WTC11 (cell line): ENCODE data around the gene DCST2. TPM values are rescaled to one million over a fixed set of nuclear protein-coding genes. Genes with fewer than 3 reads are reported as not detected.

Experiments used
- CBFB ChIP-seq: sonication (generic); formaldehyde crosslinking; IDR thresholded peaks from 2 replicates; pipeline ENCODE4 v1.8.1; 2022; ENCODE audit warnings: mild to moderate bottlenecking, low read depth, missing genetic modification reagents
- GTF2I ChIP-seq: fragments of 250-450 bp; sonication (Bioruptor Pico); conservative IDR thresholded peaks from 2 replicates; pipeline ENCODE4 v1.4.0; 2021; ENCODE audit warnings: mild to moderate bottlenecking
- MXD4 ChIP-seq: fragments of 250-450 bp; sonication (Bioruptor Pico); IDR thresholded peaks from 2 replicates; pipeline ENCODE4 v1.8.0; 2021; ENCODE audit warnings: mild to moderate bottlenecking, moderate library complexity, borderline replicate concordance
- NFATC4 ChIP-seq: fragments of 250-450 bp; sonication (Bioruptor Pico); IDR thresholded peaks from 2 replicates; pipeline ENCODE4 v1.9.0; 2021; ENCODE audit warnings: mild to moderate bottlenecking
- NFYB ChIP-seq: sonication (generic); formaldehyde crosslinking; conservative IDR thresholded peaks from 2 replicates; pipeline ENCODE4 v1.8.0; 2022; ENCODE audit warnings: low read depth, missing genetic modification reagents
- RORB ChIP-seq: fragments of 250-450 bp; sonication (Bioruptor Pico); IDR thresholded peaks from 2 replicates; pipeline ENCODE4 v1.9.0; 2021; ENCODE audit warnings: mild to moderate bottlenecking
- TEAD4 ChIP-seq: sonication (generic); formaldehyde crosslinking; IDR thresholded peaks from 2 replicates; pipeline ENCODE4 v1.8.0; 2022; ENCODE audit warnings: mild to moderate bottlenecking, missing genetic modification reagents
- ZNF232 ChIP-seq: sonication (generic); formaldehyde crosslinking; IDR thresholded peaks from 2 replicates; pipeline ENCODE4 v1.8.0; 2022; ENCODE audit warnings: mild to moderate bottlenecking, missing genetic modification reagents
- ZNF263 ChIP-seq: sonication (generic); formaldehyde crosslinking; IDR thresholded peaks from 2 replicates; pipeline ENCODE4 v1.8.1; 2022; ENCODE audit warnings: low read depth, mild to moderate bottlenecking, moderate library complexity, missing genetic modification reagents
- ZNF317 ChIP-seq: sonication (generic); formaldehyde crosslinking; IDR thresholded peaks from 2 replicates; pipeline ENCODE4 v1.8.1; 2023; ENCODE audit warnings: low read depth, mild to moderate bottlenecking, moderate library complexity, missing genetic modification reagents, borderline replicate concordance
- total RNA-seq: library from RNA; stranded (reverse); gene quantifications from 3 replicates; pipeline ENCODE4 v1.2.3, GENCODE V29; 2021
- TF ChIP-seq, protein P1 (sequence below): sonication (generic); formaldehyde crosslinking; IDR thresholded peaks from 2 replicates; pipeline ENCODE4 v1.8.1; 2023; ENCODE audit warnings: mild to moderate bottlenecking, missing genetic modification reagents
- TF ChIP-seq, protein P2 (sequence below): sonication (generic); formaldehyde crosslinking; IDR thresholded peaks from 2 replicates; pipeline ENCODE4 v1.8.0; 2023; ENCODE audit warnings: missing genetic modification reagents, mild to moderate bottlenecking, borderline replicate concordance
- TF ChIP-seq, protein P3 (sequence below): fragments of 250-450 bp; sonication (Bioruptor Pico); IDR thresholded peaks from 2 replicates; pipeline ENCODE4 v1.9.0; 2021; ENCODE audit warnings: mild to moderate bottlenecking
- TF ChIP-seq, protein P4 (sequence below): sonication (generic); formaldehyde crosslinking; IDR thresholded peaks from 2 replicates; pipeline ENCODE4 v1.8.1; 2023; ENCODE audit warnings: mild to moderate bottlenecking, missing genetic modification reagents, moderate library complexity
- TF ChIP-seq, protein P5 (sequence below): sonication (generic); formaldehyde crosslinking; IDR thresholded peaks from 2 replicates; pipeline ENCODE4 v1.8.1; 2022; ENCODE audit warnings: low read depth, missing genetic modification reagents, borderline replicate concordance
- TF ChIP-seq, protein P6 (sequence below): sonication (generic); formaldehyde crosslinking; IDR thresholded peaks from 2 replicates; pipeline ENCODE4 v1.8.1; 2023; ENCODE audit warnings: mild to moderate bottlenecking, missing genetic modification reagents, moderate library complexity
- TF ChIP-seq, protein P7 (sequence below): sonication (generic); formaldehyde crosslinking; IDR thresholded peaks from 2 replicates; pipeline ENCODE4 v1.8.1; 2023; ENCODE audit warnings: mild to moderate bottlenecking, missing genetic modification reagents
- TF ChIP-seq, protein P8 (sequence below): fragments of 250-450 bp; sonication (Bioruptor Pico); IDR thresholded peaks from 2 replicates; pipeline ENCODE4 v2.1.2; 2022; ENCODE audit warnings: mild to moderate bottlenecking, moderate library complexity
- TF ChIP-seq, protein P9 (sequence below): sonication (generic); formaldehyde crosslinking; IDR thresholded peaks from 2 replicates; pipeline ENCODE4 v1.8.0; 2022; ENCODE audit warnings: mild to moderate bottlenecking, missing genetic modification reagents
- TF ChIP-seq, protein P10 (sequence below): sonication (generic); formaldehyde crosslinking; IDR thresholded peaks from 2 replicates; pipeline ENCODE4 v1.8.1; 2023; ENCODE audit warnings: mild to moderate bottlenecking, moderate library complexity, missing genetic modification reagents
- TF ChIP-seq, protein P11 (sequence below): sonication (generic); formaldehyde crosslinking; IDR thresholded peaks from 2 replicates; pipeline ENCODE4 v1.8.1; 2022; ENCODE audit warnings: mild to moderate bottlenecking, moderate library complexity, missing genetic modification reagents

Gene DCST2
- total RNA-seq, 1 experiment from 2014 or later = 0.83 TPM

DNA sequence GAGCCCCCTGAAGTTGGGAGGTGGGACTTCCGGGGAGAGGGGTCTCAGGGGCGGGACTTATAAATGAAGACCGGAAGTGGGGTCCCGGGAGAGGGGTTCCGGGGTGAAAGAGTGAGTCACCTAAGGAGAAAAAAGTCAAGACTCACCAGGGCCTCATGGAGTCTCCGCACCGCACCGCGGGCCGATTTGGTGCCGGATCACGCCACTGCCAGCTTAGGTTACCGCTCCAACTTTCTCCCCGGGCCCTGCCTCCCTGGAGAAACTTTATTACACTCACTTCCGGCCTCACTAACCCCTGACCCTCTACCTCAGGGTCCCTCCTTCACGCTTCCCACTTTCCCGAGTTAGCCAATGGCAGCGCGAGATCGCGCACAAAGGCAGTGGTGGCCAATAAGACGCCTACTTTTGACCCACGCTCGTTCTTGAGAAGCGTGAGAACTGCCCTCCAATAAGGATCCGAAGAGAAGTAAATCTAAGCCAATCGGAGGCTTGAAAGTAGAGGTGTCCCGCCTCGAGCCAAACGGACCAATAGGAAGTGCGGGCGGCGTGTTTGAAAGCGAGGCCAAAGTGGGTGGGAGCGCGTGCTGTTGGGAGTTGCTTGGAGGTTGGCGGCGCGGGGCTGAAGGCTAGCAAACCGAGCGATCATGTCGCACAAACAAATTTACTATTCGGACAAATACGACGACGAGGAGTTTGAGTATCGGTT is 59.3 kb downstream of the DCST2 start, which contains the start of gene CKS1B (continued):
- TF ChIP-seq, protein P1, sequence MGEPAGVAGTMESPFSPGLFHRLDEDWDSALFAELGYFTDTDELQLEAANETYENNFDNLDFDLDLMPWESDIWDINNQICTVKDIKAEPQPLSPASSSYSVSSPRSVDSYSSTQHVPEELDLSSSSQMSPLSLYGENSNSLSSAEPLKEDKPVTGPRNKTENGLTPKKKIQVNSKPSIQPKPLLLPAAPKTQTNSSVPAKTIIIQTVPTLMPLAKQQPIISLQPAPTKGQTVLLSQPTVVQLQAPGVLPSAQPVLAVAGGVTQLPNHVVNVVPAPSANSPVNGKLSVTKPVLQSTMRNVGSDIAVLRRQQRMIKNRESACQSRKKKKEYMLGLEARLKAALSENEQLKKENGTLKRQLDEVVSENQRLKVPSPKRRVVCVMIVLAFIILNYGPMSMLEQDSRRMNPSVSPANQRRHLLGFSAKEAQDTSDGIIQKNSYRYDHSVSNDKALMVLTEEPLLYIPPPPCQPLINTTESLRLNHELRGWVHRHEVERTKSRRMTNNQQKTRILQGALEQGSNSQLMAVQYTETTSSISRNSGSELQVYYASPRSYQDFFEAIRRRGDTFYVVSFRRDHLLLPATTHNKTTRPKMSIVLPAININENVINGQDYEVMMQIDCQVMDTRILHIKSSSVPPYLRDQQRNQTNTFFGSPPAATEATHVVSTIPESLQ = no peak
- TF ChIP-seq, protein P2, sequence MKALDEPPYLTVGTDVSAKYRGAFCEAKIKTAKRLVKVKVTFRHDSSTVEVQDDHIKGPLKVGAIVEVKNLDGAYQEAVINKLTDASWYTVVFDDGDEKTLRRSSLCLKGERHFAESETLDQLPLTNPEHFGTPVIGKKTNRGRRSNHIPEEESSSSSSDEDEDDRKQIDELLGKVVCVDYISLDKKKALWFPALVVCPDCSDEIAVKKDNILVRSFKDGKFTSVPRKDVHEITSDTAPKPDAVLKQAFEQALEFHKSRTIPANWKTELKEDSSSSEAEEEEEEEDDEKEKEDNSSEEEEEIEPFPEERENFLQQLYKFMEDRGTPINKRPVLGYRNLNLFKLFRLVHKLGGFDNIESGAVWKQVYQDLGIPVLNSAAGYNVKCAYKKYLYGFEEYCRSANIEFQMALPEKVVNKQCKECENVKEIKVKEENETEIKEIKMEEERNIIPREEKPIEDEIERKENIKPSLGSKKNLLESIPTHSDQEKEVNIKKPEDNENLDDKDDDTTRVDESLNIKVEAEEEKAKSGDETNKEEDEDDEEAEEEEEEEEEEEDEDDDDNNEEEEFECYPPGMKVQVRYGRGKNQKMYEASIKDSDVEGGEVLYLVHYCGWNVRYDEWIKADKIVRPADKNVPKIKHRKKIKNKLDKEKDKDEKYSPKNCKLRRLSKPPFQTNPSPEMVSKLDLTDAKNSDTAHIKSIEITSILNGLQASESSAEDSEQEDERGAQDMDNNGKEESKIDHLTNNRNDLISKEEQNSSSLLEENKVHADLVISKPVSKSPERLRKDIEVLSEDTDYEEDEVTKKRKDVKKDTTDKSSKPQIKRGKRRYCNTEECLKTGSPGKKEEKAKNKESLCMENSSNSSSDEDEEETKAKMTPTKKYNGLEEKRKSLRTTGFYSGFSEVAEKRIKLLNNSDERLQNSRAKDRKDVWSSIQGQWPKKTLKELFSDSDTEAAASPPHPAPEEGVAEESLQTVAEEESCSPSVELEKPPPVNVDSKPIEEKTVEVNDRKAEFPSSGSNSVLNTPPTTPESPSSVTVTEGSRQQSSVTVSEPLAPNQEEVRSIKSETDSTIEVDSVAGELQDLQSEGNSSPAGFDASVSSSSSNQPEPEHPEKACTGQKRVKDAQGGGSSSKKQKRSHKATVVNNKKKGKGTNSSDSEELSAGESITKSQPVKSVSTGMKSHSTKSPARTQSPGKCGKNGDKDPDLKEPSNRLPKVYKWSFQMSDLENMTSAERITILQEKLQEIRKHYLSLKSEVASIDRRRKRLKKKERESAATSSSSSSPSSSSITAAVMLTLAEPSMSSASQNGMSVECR (CRISPR knock-in tag) = no peak
- TF ChIP-seq NFATC4 (CRISPR knock-in tag) (no peak), RORB (CRISPR knock-in tag) (no peak), MXD4 (CRISPR knock-in tag) (no peak), GTF2I (no peak), ZNF263 (no peak), CBFB (CRISPR knock-in tag) (no peak), ZNF232 (peak; percentile 67; the same call in 1 of the 2 replicates), ZNF317 (CRISPR knock-in tag) (no peak), TEAD4 (CRISPR knock-in tag) (no peak), NFYB (CRISPR knock-in tag) (peak; percentile 96)
- TF ChIP-seq, protein P3, sequence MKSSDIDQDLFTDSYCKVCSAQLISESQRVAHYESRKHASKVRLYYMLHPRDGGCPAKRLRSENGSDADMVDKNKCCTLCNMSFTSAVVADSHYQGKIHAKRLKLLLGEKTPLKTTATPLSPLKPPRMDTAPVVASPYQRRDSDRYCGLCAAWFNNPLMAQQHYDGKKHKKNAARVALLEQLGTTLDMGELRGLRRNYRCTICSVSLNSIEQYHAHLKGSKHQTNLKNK (CRISPR knock-in tag) = no peak
- TF ChIP-seq, protein P4, sequence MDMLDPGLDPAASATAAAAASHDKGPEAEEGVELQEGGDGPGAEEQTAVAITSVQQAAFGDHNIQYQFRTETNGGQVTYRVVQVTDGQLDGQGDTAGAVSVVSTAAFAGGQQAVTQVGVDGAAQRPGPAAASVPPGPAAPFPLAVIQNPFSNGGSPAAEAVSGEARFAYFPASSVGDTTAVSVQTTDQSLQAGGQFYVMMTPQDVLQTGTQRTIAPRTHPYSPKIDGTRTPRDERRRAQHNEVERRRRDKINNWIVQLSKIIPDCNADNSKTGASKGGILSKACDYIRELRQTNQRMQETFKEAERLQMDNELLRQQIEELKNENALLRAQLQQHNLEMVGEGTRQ (CRISPR knock-in tag) = no peak
- TF ChIP-seq, protein P5, sequence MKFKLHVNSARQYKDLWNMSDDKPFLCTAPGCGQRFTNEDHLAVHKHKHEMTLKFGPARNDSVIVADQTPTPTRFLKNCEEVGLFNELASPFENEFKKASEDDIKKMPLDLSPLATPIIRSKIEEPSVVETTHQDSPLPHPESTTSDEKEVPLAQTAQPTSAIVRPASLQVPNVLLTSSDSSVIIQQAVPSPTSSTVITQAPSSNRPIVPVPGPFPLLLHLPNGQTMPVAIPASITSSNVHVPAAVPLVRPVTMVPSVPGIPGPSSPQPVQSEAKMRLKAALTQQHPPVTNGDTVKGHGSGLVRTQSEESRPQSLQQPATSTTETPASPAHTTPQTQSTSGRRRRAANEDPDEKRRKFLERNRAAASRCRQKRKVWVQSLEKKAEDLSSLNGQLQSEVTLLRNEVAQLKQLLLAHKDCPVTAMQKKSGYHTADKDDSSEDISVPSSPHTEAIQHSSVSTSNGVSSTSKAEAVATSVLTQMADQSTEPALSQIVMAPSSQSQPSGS (CRISPR knock-in tag) = no peak
- TF ChIP-seq, protein P6, sequence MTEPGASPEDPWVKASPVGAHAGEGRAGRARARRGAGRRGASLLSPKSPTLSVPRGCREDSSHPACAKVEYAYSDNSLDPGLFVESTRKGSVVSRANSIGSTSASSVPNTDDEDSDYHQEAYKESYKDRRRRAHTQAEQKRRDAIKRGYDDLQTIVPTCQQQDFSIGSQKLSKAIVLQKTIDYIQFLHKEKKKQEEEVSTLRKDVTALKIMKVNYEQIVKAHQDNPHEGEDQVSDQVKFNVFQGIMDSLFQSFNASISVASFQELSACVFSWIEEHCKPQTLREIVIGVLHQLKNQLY (CRISPR knock-in tag) = no peak
- TF ChIP-seq, protein P7, sequence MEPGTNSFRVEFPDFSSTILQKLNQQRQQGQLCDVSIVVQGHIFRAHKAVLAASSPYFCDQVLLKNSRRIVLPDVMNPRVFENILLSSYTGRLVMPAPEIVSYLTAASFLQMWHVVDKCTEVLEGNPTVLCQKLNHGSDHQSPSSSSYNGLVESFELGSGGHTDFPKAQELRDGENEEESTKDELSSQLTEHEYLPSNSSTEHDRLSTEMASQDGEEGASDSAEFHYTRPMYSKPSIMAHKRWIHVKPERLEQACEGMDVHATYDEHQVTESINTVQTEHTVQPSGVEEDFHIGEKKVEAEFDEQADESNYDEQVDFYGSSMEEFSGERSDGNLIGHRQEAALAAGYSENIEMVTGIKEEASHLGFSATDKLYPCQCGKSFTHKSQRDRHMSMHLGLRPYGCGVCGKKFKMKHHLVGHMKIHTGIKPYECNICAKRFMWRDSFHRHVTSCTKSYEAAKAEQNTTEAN (CRISPR knock-in tag) = no peak
- TF ChIP-seq, protein P8, sequence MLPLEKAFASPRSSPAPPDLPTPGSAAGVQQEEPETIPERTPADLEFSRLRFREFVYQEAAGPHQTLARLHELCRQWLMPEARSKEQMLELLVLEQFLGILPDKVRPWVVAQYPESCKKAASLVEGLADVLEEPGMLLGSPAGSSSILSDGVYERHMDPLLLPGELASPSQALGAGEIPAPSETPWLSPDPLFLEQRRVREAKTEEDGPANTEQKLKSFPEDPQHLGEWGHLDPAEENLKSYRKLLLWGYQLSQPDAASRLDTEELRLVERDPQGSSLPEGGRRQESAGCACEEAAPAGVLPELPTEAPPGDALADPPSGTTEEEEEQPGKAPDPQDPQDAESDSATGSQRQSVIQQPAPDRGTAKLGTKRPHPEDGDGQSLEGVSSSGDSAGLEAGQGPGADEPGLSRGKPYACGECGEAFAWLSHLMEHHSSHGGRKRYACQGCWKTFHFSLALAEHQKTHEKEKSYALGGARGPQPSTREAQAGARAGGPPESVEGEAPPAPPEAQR (CRISPR knock-in tag) = no peak
- TF ChIP-seq, protein P9, sequence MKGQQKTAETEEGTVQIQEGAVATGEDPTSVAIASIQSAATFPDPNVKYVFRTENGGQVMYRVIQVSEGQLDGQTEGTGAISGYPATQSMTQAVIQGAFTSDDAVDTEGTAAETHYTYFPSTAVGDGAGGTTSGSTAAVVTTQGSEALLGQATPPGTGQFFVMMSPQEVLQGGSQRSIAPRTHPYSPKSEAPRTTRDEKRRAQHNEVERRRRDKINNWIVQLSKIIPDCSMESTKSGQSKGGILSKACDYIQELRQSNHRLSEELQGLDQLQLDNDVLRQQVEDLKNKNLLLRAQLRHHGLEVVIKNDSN (CRISPR knock-in tag) = peak; percentile 35; the same call in 1 of the 2 replicates
- TF ChIP-seq, protein P10, sequence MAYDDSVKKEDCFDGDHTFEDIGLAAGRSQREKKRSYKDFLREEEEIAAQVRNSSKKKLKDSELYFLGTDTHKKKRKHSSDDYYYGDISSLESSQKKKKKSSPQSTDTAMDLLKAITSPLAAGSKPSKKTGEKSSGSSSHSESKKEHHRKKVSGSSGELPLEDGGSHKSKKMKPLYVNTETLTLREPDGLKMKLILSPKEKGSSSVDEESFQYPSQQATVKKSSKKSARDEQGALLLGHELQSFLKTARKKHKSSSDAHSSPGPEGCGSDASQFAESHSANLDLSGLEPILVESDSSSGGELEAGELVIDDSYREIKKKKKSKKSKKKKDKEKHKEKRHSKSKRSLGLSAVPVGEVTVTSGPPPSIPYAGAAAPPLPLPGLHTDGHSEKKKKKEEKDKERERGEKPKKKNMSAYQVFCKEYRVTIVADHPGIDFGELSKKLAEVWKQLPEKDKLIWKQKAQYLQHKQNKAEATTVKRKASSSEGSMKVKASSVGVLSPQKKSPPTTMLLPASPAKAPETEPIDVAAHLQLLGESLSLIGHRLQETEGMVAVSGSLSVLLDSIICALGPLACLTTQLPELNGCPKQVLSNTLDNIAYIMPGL (CRISPR knock-in tag) = 0 out of 2 replicates have a peak, but pooled peaks have one; percentile 28
- TF ChIP-seq, protein P11, sequence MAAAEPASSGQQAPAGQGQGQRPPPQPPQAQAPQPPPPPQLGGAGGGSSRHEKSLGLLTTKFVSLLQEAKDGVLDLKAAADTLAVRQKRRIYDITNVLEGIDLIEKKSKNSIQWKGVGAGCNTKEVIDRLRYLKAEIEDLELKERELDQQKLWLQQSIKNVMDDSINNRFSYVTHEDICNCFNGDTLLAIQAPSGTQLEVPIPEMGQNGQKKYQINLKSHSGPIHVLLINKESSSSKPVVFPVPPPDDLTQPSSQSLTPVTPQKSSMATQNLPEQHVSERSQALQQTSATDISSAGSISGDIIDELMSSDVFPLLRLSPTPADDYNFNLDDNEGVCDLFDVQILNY (CRISPR knock-in tag) = no peak; the same call in 1 of the 2 replicates
